ENCODE data around the gene IGFN1.

IGFN1 gene

GRCh38 chr1:201268604-201269151 is 78.1 kb downstream of the IGFN1 start:
- DNase-seq, result peak; percentile 5

DNA sequence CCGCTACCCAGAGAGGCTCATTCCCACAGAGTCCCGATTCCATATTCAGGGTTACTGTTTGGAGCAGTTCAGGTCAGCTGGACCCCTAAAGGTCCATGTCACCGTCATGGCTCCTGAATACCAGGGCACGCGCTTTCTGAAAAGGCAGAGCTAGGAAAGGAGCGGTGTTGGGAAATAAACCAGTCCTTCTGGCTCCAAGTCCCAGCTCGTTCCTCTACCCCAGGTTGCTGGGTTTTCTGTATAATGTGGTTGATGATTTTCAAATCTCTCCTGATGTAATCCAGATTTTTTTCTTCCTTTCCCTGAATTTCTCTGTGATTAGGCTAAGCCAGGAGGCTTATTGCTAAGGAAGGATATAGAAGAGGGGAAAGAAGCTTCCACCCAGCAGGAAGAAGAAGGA is 78.7 kb downstream of the IGFN1 start:
- no peak for DNase-seq

DNA sequence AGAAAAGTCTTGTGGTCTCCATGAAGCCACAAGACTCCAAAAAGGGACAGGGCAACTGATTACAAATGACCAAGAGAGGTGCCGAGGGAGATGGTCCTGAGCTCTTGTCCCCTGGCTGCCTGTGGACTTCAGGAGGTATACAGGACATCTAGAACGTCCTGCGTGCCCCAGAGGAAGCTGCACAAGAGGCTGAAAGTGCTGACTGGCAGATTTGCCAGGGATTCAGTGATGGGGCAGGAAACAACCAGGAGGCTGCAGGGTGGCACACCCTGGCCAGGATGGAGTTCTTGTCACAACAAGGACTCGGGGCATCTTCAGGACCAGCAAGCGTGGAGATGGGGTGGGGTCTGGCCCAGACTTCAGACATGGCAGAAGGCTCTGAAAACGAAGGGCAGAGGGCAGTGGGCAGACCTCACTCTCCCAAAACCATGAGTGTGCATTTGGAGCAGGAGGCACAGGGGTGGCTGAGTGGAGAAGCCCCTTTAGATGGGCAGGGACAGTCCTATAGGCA is 79.3 kb downstream of the IGFN1 start:
- no peak for DNase-seq

DNA sequence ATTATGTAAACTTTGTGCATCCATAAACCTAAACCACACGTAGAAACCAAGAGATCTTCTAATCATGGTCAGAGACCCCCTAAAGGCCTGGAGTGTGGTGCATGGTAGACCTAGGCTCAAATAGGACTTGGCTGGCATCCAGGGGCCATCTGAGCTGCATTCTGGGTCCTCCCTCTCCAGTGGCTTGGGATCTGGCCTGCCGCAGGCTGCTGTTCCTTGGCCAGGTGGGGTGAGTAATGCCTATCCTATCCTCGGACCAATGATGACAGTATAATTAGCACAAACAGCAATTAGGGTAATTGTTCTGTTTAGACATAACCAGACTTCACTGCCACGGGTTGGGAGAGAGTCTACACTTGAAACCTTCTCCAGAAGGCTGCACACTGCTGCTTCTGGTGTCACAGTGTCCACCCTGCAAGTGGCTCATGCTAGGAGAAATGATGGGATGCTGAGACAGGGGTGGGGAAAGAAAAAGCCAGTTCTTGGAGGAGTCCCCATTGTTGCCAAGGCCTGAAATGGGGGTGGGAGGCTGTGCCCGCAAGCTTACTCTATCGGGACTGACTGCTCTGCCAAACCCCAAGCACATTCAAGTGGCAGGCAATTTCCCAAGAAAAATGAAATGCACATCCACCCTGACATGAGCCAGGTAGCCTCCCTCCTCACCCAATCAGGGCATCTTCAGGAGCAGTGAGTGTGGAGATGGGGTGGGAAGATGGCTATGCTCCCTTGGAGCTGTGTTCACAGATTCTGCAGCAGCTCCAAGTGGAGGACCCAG is 80.2 kb downstream of the IGFN1 start:
- DNase-seq, result no peak

DNA sequence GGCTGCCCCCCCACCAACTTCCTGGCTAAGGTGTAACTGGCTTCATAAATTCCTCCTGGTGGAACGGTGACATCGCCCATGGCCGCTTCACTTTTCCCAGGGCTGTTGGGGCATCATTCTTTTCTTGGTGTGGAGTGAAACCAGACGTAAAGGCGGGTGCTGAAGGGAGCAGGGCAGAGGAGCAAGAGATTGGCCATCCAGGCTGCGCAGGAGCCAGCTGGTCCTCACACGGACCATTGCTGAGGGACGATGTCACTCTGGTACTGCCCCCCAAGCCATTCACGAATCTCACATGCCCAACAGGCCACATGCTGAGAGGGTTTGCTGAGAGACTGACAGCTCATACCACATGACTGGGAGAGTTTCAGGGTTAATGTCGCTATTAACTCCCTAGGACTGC is 82.2 kb downstream of the IGFN1 start:
- no peak for DNase-seq

- no peak for DNase-seq
Measured at GRCh38 chr1:201274616-201275252, 84.1 kb downstream of the IGFN1 start.

DNA sequence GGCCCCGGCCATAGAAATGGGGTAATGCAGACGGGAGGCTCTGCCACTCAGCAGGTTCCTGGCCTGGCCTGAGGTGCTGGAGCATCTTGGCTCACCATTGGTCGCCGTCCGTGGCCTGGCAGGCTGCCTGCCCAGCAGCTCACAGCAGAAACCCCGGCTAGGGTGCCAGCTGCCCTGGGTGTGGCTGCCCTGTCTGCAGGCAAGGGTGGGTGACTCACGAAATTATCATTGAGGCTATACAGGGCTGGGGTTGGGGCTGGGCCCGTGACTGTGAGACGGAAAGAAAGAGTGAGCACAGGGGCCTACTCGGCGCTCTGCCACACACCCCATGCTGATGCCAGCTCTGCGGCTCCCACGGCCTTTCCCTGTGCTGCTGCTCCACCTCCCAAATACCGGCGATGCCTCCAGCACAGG is 84.6 kb downstream of the IGFN1 start:
- DNase-seq, result peak; percentile 53

GRCh38 chr1:201276891-201277290 is 86.3 kb downstream of the IGFN1 start:
- no peak for DNase-seq

GRCh38 chr1:201277441-201277840 is 86.8 kb downstream of the IGFN1 start:
- DNase-seq, result no peak

Data from amniotic stem cell (primary cell).